ENCODE data around the gene VPS18. TPM values are rescaled to one million over a fixed set of nuclear protein-coding genes. Genes with fewer than 3 reads are reported as not detected.

VPS18 gene
- total RNA-seq, 1 donor from 2014 or later: 8.0 TPM

GRCh38 chr15:40931300-40932142, 37.3 kb downstream of the VPS18 start:
- peaks cover 90% of the 10 kb centered on the region for H3K27me3 ChIP-seq
- no peak overlapping the region for H2AFZ ChIP-seq (replicated peaks)
- TF ChIP-seq EZH2phosphoT487 (IDR thresholded peaks at IDR 0.05): no peak
- TF ChIP-seq EZH2 (IDR thresholded peaks at IDR 0.05): no peak
- TF ChIP-seq CTCF (IDR thresholded peaks at IDR 0.05): no peak
- Mint-ChIP-seq H3K4me1 (peaks cover 33% of the 10 kb centered on the region), H3K27ac (no peak overlapping the region), H3K27me3 (ENCODE audit: insufficient read depth, low read depth) (peaks cover 60% of the 10 kb centered on the region), H3K36me3 (no peaks in the 10 kb centered on the region), H3K4me3 (peak overlapping the region; percentile 84), H3K9me3 (no peaks in the 10 kb centered on the region)
- no peak overlapping the region for H3K9ac ChIP-seq
- no peak overlapping the region for H3K27ac ChIP-seq
- peak overlapping the region; percentile 82 for H3K4me2 ChIP-seq
- peaks cover 25% of the 10 kb centered on the region for H3F3A ChIP-seq (ENCODE audit: low read depth)
- DNase-seq (ENCODE audit: low spot score): no peak
- H3K9me3 ChIP-seq (ENCODE audit: low read depth): no peaks in the 10 kb centered on the region
- H3K79me2 ChIP-seq (ENCODE audit: low read depth): no peaks in the 10 kb centered on the region
- H3K36me3 ChIP-seq: no peaks in the 10 kb centered on the region
- no peak overlapping the region for H3K4me3 ChIP-seq
- peaks cover 42% of the 10 kb centered on the region for H3K4me1 ChIP-seq
- peaks cover 45% of the 10 kb centered on the region for H4K20me1 ChIP-seq (ENCODE audit: low read depth)

GRCh38 chr15:40932156-40932555, 37.9 kb downstream of the VPS18 start:
- peaks cover 53% of the 10 kb centered on the region for H3K27me3 Mint-ChIP-seq (ENCODE audit: insufficient read depth, low read depth)
- Histone ChIP-seq H3K27me3 (peaks cover 84% of the 10 kb centered on the region), H3F3A (ENCODE audit: low read depth) (peaks cover 25% of the 10 kb centered on the region)

GRCh38 chr15:40932649-40933516, 38.6 kb downstream of the VPS18 start:
- Mint-ChIP-seq H3K4me1 (peaks cover 33% of the 10 kb centered on the region), H3K4me3 (no peak overlapping the region), H3K27me3 (ENCODE audit: insufficient read depth, low read depth) (peaks cover 50% of the 10 kb centered on the region), H3K27ac (no peak overlapping the region), H3K9me3 (no peaks in the 10 kb centered on the region), H3K36me3 (no peaks in the 10 kb centered on the region)
- no peaks in the 10 kb centered on the region for H3K36me3 ChIP-seq
- H3K9me3 ChIP-seq (ENCODE audit: low read depth): no peaks in the 10 kb centered on the region
- no peak for DNase-seq (ENCODE audit: low spot score)
- no peak for TF ChIP-seq EZH2phosphoT487 (IDR thresholded peaks at IDR 0.05)
- TF ChIP-seq CTCF (IDR thresholded peaks at IDR 0.05): no peak
- no peak for TF ChIP-seq EZH2 (IDR thresholded peaks at IDR 0.05)
- H4K20me1 ChIP-seq (ENCODE audit: low read depth): peaks cover 31% of the 10 kb centered on the region
- peaks cover 32% of the 10 kb centered on the region for H3K4me1 ChIP-seq
- no peaks in the 10 kb centered on the region for H3K79me2 ChIP-seq (ENCODE audit: low read depth)
- H3K27ac ChIP-seq: no peak overlapping the region
- peaks cover 25% of the 10 kb centered on the region for H3F3A ChIP-seq (ENCODE audit: low read depth)
- no peak overlapping the region for H2AFZ ChIP-seq (replicated peaks)
- no peak overlapping the region for H3K4me2 ChIP-seq
- no peak overlapping the region for H3K4me3 ChIP-seq
- peaks cover 77% of the 10 kb centered on the region for H3K27me3 ChIP-seq
- no peak overlapping the region for H3K9ac ChIP-seq

More at GRCh38 chr15:40932156-40932555, 37.9 kb downstream of the VPS18 start:
- Histone ChIP-seq H3K9me3 (ENCODE audit: low read depth) (no peaks in the 10 kb centered on the region), H3K36me3 (no peaks in the 10 kb centered on the region), H3K4me3 (no peak overlapping the region), H3K4me1 (peaks cover 36% of the 10 kb centered on the region), H3K9ac (no peak overlapping the region), H2AFZ (replicated peaks) (no peak overlapping the region), H3K79me2 (ENCODE audit: low read depth) (no peaks in the 10 kb centered on the region), H3K4me2 (no peak overlapping the region), H3K27ac (no peak overlapping the region), H4K20me1 (ENCODE audit: low read depth) (peaks cover 38% of the 10 kb centered on the region)
- no peak for TF ChIP-seq EZH2 (IDR thresholded peaks at IDR 0.05)
- no peak for TF ChIP-seq CTCF (IDR thresholded peaks at IDR 0.05)
- TF ChIP-seq EZH2phosphoT487 (IDR thresholded peaks at IDR 0.05): no peak
- Mint-ChIP-seq H3K4me1 (peaks cover 32% of the 10 kb centered on the region), H3K9me3 (no peaks in the 10 kb centered on the region), H3K4me3 (no peak overlapping the region), H3K27ac (no peak overlapping the region), H3K36me3 (no peaks in the 10 kb centered on the region)
- DNase-seq (ENCODE audit: low spot score): no peak

Data from neural progenitor cell (in vitro differentiated cells).